Measurements from ENCODE around the gene TSPAN17.

DNA sequence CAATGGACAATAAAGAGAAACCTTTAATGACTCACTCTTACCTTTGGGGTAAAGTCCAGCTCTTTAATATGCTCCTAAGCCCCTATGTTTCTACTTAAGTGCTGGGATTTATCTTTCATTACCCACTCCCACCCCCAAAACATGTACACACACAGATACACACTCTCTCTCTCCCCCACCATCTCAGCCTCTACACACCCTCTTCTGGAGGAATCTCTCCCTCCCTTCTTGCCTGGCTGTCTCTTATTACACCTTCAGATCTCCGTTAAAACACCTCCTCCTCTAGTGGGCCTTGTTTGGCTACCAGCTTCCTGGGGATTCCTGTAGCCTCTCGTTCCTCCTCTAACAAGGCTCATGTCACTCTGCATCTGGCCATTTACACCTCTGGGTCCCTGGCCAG is 44.2 kb upstream of the TSPAN17 start:
- no peak for TF ChIP-seq POLR2A (IDR thresholded peaks at IDR 0.05)
- TF ChIP-seq, protein P1, sequence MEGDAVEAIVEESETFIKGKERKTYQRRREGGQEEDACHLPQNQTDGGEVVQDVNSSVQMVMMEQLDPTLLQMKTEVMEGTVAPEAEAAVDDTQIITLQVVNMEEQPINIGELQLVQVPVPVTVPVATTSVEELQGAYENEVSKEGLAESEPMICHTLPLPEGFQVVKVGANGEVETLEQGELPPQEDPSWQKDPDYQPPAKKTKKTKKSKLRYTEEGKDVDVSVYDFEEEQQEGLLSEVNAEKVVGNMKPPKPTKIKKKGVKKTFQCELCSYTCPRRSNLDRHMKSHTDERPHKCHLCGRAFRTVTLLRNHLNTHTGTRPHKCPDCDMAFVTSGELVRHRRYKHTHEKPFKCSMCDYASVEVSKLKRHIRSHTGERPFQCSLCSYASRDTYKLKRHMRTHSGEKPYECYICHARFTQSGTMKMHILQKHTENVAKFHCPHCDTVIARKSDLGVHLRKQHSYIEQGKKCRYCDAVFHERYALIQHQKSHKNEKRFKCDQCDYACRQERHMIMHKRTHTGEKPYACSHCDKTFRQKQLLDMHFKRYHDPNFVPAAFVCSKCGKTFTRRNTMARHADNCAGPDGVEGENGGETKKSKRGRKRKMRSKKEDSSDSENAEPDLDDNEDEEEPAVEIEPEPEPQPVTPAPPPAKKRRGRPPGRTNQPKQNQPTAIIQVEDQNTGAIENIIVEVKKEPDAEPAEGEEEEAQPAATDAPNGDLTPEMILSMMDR (IDR thresholded peaks at IDR 0.05): no peak
